ENCODE results near the gene ZNF730.

DNA sequence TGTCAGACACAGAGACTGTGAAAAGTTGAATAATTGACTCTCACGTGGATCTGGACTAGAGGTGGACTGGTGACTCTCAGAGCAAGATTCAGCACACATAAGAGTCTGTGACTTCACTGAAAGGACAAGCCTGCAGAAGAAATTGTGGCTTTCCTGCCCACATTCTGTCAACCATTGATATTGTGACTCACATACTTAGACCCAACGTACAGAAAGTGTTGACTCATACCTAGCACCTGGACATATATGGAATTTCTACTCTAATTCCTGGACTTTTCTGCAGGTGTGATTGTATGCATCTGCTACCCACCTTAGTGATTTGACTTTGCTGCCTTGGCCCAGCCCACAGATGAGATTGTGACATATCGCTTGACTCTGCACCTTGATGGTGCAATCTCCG lies 15.6 kb upstream of the ZNF730 start:
- TF ChIP-seq, protein P1, sequence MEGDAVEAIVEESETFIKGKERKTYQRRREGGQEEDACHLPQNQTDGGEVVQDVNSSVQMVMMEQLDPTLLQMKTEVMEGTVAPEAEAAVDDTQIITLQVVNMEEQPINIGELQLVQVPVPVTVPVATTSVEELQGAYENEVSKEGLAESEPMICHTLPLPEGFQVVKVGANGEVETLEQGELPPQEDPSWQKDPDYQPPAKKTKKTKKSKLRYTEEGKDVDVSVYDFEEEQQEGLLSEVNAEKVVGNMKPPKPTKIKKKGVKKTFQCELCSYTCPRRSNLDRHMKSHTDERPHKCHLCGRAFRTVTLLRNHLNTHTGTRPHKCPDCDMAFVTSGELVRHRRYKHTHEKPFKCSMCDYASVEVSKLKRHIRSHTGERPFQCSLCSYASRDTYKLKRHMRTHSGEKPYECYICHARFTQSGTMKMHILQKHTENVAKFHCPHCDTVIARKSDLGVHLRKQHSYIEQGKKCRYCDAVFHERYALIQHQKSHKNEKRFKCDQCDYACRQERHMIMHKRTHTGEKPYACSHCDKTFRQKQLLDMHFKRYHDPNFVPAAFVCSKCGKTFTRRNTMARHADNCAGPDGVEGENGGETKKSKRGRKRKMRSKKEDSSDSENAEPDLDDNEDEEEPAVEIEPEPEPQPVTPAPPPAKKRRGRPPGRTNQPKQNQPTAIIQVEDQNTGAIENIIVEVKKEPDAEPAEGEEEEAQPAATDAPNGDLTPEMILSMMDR (optimal IDR thresholded peaks at IDR 0.05 in 1 of 3, IDR thresholded peaks at IDR 0.05 in 1 of 3, conservative IDR thresholded peaks at IDR 0.05 in 1 of 3; ENCODE audit: extremely low read depth in 1 of 3, insufficient read depth in 2 of 3, low read length in 3 of 3), result no peak
- TF ChIP-seq EZH2 (IDR thresholded peaks at IDR 0.05; ENCODE audit: low read length), result no peak
